ENCODE data around the gene KIF26A. TPM values are rescaled to one million over a fixed set of nuclear protein-coding genes. Genes with fewer than 3 reads are reported as not detected.

KIF26A gene
- total RNA-seq, 1 donor from 2014 or later: not detected

GRCh38 chr14:104126753-104127152 is 11.6 kb upstream of the KIF26A start:
- Mint-ChIP-seq H3K4me3 (no peak overlapping the region), H3K36me3 (ENCODE audit: low read depth) (peaks cover 3% of the 10 kb centered on the region), H3K9me3 (peaks cover 26% of the 10 kb centered on the region), H3K27me3 (peaks cover 14% of the 10 kb centered on the region), H3K4me1 (no peaks in the 10 kb centered on the region), H3K27ac (no peak overlapping the region)
- ATAC-seq (ENCODE audit: low read depth) (no peak), DNase-seq (no peak)
- ChIA-PET POLR2A (no interaction called here), CTCF (no interaction called here)
- intact Hi-C loops (cut with micrococcal nuclease): no loop called here
- TF ChIP-seq CTCF (IDR thresholded peaks at IDR 0.05): no peak

GRCh38 chr14:104128981-104129380 is 9.4 kb upstream of the KIF26A start:
- no peak overlapping the region for H3K27ac Mint-ChIP-seq
- H3K27me3 Mint-ChIP-seq: peaks cover 27% of the 10 kb centered on the region
- H3K4me1 Mint-ChIP-seq: no peaks in the 10 kb centered on the region
- TF ChIP-seq CTCF (IDR thresholded peaks at IDR 0.05): no peak
- intact Hi-C loops (cut with micrococcal nuclease): no loop called here
- ChIA-PET CTCF (interaction anchor here (2.0 kb wide), 1 partner anchor 51 kb away, joined by 5 read pairs; no protein-coding TSS in a partner anchor), POLR2A (no interaction called here)
- ATAC-seq (ENCODE audit: low read depth): no peak
- DNase-seq: no peak
- H3K36me3 Mint-ChIP-seq (ENCODE audit: low read depth): peaks cover 3% of the 10 kb centered on the region
- peaks cover 22% of the 10 kb centered on the region for H3K9me3 Mint-ChIP-seq
- no peak overlapping the region for H3K4me3 Mint-ChIP-seq

- ChIA-PET POLR2A (no interaction called here), CTCF (interaction anchor here (2.0 kb wide), 1 partner anchor 52 kb away, joined by 5 read pairs; no protein-coding TSS in a partner anchor)
- ATAC-seq (ENCODE audit: low read depth) (no peak), DNase-seq (no peak)
- Mint-ChIP-seq H3K9me3 (peaks cover 20% of the 10 kb centered on the region), H3K36me3 (ENCODE audit: low read depth) (peaks cover 2% of the 10 kb centered on the region), H3K27me3 (peaks cover 28% of the 10 kb centered on the region), H3K4me1 (no peaks in the 10 kb centered on the region), H3K4me3 (no peak overlapping the region), H3K27ac (no peak overlapping the region)
- no peak for TF ChIP-seq CTCF (IDR thresholded peaks at IDR 0.05)
- intact Hi-C loops (cut with micrococcal nuclease): no loop called here
Measured at GRCh38 chr14:104129556-104129955, 8.8 kb upstream of the KIF26A start.

GRCh38 chr14:104130974-104131651 is 7.3 kb upstream of the KIF26A start:
- POLR2A ChIA-PET: no interaction called here
- Mint-ChIP-seq H3K4me1 (peaks cover 6% of the 10 kb centered on the region), H3K36me3 (ENCODE audit: low read depth) (peaks cover 2% of the 10 kb centered on the region), H3K4me3 (no peak overlapping the region), H3K27ac (no peak overlapping the region), H3K27me3 (peaks cover 38% of the 10 kb centered on the region), H3K9me3 (peaks cover 15% of the 10 kb centered on the region)
- CTCF ChIA-PET: no interaction called here
- ATAC-seq (ENCODE audit: low read depth) (no peak), DNase-seq (no peak)
- TF ChIP-seq CTCF (IDR thresholded peaks at IDR 0.05): no peak
- intact Hi-C loops (cut with micrococcal nuclease): loop anchor here (1.0 kb wide), 1 partner anchor 53 kb away; no protein-coding TSS in a partner anchor

GRCh38 chr14:104131968-104132732 is 6.2 kb upstream of the KIF26A start:
- Mint-ChIP-seq H3K27ac (no peak overlapping the region), H3K4me3 (no peak overlapping the region), H3K36me3 (ENCODE audit: low read depth) (peaks cover 2% of the 10 kb centered on the region), H3K9me3 (peaks cover 11% of the 10 kb centered on the region), H3K27me3 (peaks cover 43% of the 10 kb centered on the region), H3K4me1 (peaks cover 10% of the 10 kb centered on the region)
- ATAC-seq (ENCODE audit: low read depth) (no peak), DNase-seq (no peak)
- CTCF ChIA-PET: interaction anchor here (0.8 kb wide), 1 partner anchor 10 kb away, joined by 3 read pairs; no protein-coding TSS in a partner anchor
- intact Hi-C loops (cut with micrococcal nuclease): loop anchor here (1.0 kb wide), 1 partner anchor 54 kb away; no protein-coding TSS in a partner anchor
- TF ChIP-seq CTCF (IDR thresholded peaks at IDR 0.05): no peak
- POLR2A ChIA-PET: no interaction called here

All from activated B cell treated with CpG ODN at 0.5 μM for 24 hours (primary cell).